Duodenal mucosa (tissue), 2 donors: ENCODE results near the gene DNAAF6.

ENCODE experiments used
- H3K27ac ChIP-seq: one replicate; pipeline ENCODE4 v1.7.0; 2013; ENCODE audit warnings: low read depth, low read length
- H3K27me3 ChIP-seq, 2 donors: one replicate each; pipeline ENCODE4 v1.7.0; 2013; ENCODE audit warnings: low read length in 2 of 2, control low read depth in 1 of 2; ENCODE audit not compliant: insufficient read depth in 2 of 2, control insufficient read depth in 1 of 2
- H3K36me3 ChIP-seq, 2 donors: one replicate each; pipeline ENCODE4 v1.7.0; 2013; ENCODE audit warnings: low read length in 2 of 2, control low read depth in 1 of 2; ENCODE audit not compliant: insufficient read depth in 2 of 2, control insufficient read depth in 1 of 2
- H3K4me1 ChIP-seq, 2 donors: one replicate each; pipeline ENCODE4 v1.7.0; 2013; ENCODE audit warnings: low read length in 2 of 2, control low read depth in 1 of 2; ENCODE audit not compliant: insufficient read depth in 2 of 2, control insufficient read depth in 1 of 2
- H3K4me3 ChIP-seq, 2 donors: one replicate each; pipeline ENCODE4 v1.7.0; 2013; ENCODE audit warnings: low read length in 2 of 2, low read depth in 1 of 2
- H3K9ac ChIP-seq, 2 donors: one replicate each; pipeline ENCODE4 v1.7.0; 2013; ENCODE audit warnings: low read length in 2 of 2, low read depth in 1 of 2
- H3K9me3 ChIP-seq, 2 donors: one replicate each; pipeline ENCODE4 v1.7.0; 2013; ENCODE audit warnings: low read length in 2 of 2, control low read depth in 1 of 2; ENCODE audit not compliant: control insufficient read depth in 1 of 2

DNAAF6 gene

GRCh38 chrX:107204068-107204605 is 2.3 kb upstream of the DNAAF6 start:
- no peak overlapping the region for H3K27ac ChIP-seq
- H3K27me3 ChIP-seq: no peaks in the 10 kb centered on the region
- H3K9me3 ChIP-seq: no peaks in the 10 kb centered on the region
- H3K4me3 ChIP-seq: peak overlapping the region; percentile 5 to 40
- H3K36me3 ChIP-seq: no peaks in the 10 kb centered on the region
- H3K4me1 ChIP-seq: no peaks in the 10 kb centered on the region
- H3K9ac ChIP-seq: no peak overlapping the region

GRCh38 chrX:107206697-107207065 is 270 bp downstream of the DNAAF6 start:
- H3K9me3 ChIP-seq: no peaks in the 10 kb centered on the region
- H3K4me1 ChIP-seq: no peaks in the 10 kb centered on the region
- peak overlapping the region; percentile 74 to 75 for H3K4me3 ChIP-seq
- H3K27ac ChIP-seq: no peak overlapping the region
- no peak overlapping the region for H3K9ac ChIP-seq
- no peaks in the 10 kb centered on the region for H3K27me3 ChIP-seq
- no peaks in the 10 kb centered on the region for H3K36me3 ChIP-seq

- Histone ChIP-seq H3K4me1 (no peaks in the 10 kb centered on the region), H3K36me3 (no peaks in the 10 kb centered on the region), H3K27ac (no peak overlapping the region), H3K4me3 (no peak overlapping the region), H3K27me3 (no peaks in the 10 kb centered on the region), H3K9ac (no peak overlapping the region), H3K9me3 (no peaks in the 10 kb centered on the region)
These were observed 678 bp downstream of the DNAAF6 start for GRCh38 chrX:107207089-107207488.

- Histone ChIP-seq H3K4me3 (no peak overlapping the region), H3K36me3 (no peaks in the 10 kb centered on the region), H3K9ac (no peak overlapping the region), H3K27me3 (no peaks in the 10 kb centered on the region), H3K9me3 (no peaks in the 10 kb centered on the region), H3K27ac (no peak overlapping the region), H3K4me1 (no peaks in the 10 kb centered on the region)
These were observed 1.5 kb downstream of the DNAAF6 start for GRCh38 chrX:107207943-107208342.

GRCh38 chrX:107213477-107213876 is 7.1 kb downstream of the DNAAF6 start:
- Histone ChIP-seq H3K27ac (no peak overlapping the region), H3K4me3 (no peak overlapping the region), H3K36me3 (no peaks in the 10 kb centered on the region), H3K27me3 (no peaks in the 10 kb centered on the region), H3K9me3 (no peaks in the 10 kb centered on the region), H3K4me1 (no peaks in the 10 kb centered on the region), H3K9ac (no peak overlapping the region)

- no peak overlapping the region for H3K27ac ChIP-seq
- no peaks in the 10 kb centered on the region for H3K27me3 ChIP-seq
These were observed 20.3 kb downstream of the DNAAF6 start for GRCh38 chrX:107226757-107227156.

GRCh38 chrX:107227780-107228485 is 21.5 kb downstream of the DNAAF6 start:
- no peaks in the 10 kb centered on the region for H3K4me1 ChIP-seq
- H3K9ac ChIP-seq: no peak overlapping the region
- no peaks in the 10 kb centered on the region for H3K27me3 ChIP-seq
- H3K4me3 ChIP-seq: no peak overlapping the region
- no peaks in the 10 kb centered on the region for H3K9me3 ChIP-seq
- no peak overlapping the region for H3K27ac ChIP-seq
- no peaks in the 10 kb centered on the region for H3K36me3 ChIP-seq

More at GRCh38 chrX:107226757-107227156, 20.3 kb downstream of the DNAAF6 start:
- Histone ChIP-seq H3K4me1 (no peaks in the 10 kb centered on the region), H3K36me3 (no peaks in the 10 kb centered on the region), H3K4me3 (no peak overlapping the region), H3K9ac (no peak overlapping the region), H3K9me3 (no peaks in the 10 kb centered on the region)

- H3K9ac ChIP-seq: no peak overlapping the region
- no peak overlapping the region for H3K27ac ChIP-seq
- H3K4me3 ChIP-seq: no peak overlapping the region
- H3K27me3 ChIP-seq: no peaks in the 10 kb centered on the region
- H3K9me3 ChIP-seq: no peaks in the 10 kb centered on the region
- no peaks in the 10 kb centered on the region for H3K4me1 ChIP-seq
- no peaks in the 10 kb centered on the region for H3K36me3 ChIP-seq
These were observed 22.0 kb downstream of the DNAAF6 start for GRCh38 chrX:107228486-107228819.

- H3K27ac ChIP-seq: no peak overlapping the region
- H3K36me3 ChIP-seq: no peaks in the 10 kb centered on the region
- no peaks in the 10 kb centered on the region for H3K4me1 ChIP-seq
- H3K27me3 ChIP-seq: no peaks in the 10 kb centered on the region
- no peak overlapping the region for H3K9ac ChIP-seq
- no peaks in the 10 kb centered on the region for H3K9me3 ChIP-seq
- H3K4me3 ChIP-seq: peak overlapping the region in 1 of 2 donors; percentile 21
These were observed 66.1 kb downstream of the DNAAF6 start for GRCh38 chrX:107272431-107272921.

GRCh38 chrX:107273795-107274194 is 67.4 kb downstream of the DNAAF6 start:
- Histone ChIP-seq H3K9ac (no peak overlapping the region), H3K27me3 (no peaks in the 10 kb centered on the region), H3K9me3 (no peaks in the 10 kb centered on the region), H3K36me3 (no peaks in the 10 kb centered on the region), H3K4me1 (no peaks in the 10 kb centered on the region), H3K4me3 (no peak overlapping the region), H3K27ac (no peak overlapping the region)
